Ovary (tissue), 3 donors: ENCODE results near the gene PTPRN2.

Experiments
- EP300 ChIP-seq: sonication (generic); formaldehyde crosslinking; IDR thresholded peaks from one replicate; pipeline ENCODE4 v1.6.1; 2017; ENCODE audit warnings: antibody characterized with exemption
- POLR2A ChIP-seq: fragments of 450-650 bp; IDR thresholded peaks from one replicate; pipeline ENCODE4 v1.6.1; 2017; ENCODE audit warnings: antibody characterized with exemption, mild to moderate bottlenecking, moderate library complexity
- TF ChIP-seq, protein P1 (sequence below), 3 donors: fragments of 450-650 bp in 2 of 3; fragments of 200-600 bp in 1 of 3; IDR thresholded peaks; one replicate each; pipeline versions ENCODE4 v1.5.1 to v1.8.0; 2016 to 2022; ENCODE audit warnings: antibody characterized with exemption in 3 of 3, mild to moderate bottlenecking in 1 of 3
- donor health status: DM: no; HTN: no; CAD: no.

DNA sequence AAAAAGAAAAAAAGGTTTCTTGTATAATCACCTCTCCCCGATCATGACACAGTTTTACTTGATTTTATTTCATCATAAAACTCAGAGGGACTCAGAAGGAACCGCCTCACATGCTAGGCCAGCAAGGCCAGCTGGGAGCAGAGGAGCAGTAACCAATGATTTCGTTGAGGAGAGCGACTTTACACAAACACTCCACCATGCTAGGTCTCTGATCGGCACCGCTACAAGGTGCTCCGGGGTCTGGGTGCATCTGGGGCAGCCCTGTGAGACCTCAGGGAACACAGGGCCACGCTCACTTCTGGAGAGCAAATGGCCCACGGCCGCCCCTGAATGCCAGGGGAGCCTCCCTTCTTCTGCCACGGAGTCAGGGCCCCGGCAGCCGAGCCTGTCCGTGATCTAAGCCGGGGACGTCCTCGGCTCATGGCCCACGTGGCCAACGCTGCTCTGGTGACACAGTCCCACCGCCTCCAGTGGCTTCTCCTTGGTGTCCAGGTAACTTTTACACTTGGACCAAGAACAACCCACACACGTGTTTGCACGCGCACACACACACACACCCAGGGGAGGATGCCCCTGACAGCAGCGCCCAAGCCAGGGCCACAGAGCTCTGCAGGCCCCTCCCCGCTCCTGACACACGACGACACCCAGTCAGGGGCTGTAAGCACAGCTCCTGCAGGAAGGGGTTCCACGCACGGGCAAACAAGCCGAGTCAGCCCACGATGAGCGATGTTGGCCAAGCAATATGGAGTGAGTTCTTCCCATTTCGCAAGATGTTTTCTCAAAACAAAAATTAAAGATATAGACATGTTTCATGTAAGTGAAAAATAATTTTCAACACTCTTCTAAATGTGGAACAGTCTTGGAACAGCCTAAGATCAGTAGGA lies 918.5 kb downstream of the PTPRN2 start:
- TF ChIP-seq EP300 (no peak), POLR2A (no peak)
- TF ChIP-seq, protein P1, sequence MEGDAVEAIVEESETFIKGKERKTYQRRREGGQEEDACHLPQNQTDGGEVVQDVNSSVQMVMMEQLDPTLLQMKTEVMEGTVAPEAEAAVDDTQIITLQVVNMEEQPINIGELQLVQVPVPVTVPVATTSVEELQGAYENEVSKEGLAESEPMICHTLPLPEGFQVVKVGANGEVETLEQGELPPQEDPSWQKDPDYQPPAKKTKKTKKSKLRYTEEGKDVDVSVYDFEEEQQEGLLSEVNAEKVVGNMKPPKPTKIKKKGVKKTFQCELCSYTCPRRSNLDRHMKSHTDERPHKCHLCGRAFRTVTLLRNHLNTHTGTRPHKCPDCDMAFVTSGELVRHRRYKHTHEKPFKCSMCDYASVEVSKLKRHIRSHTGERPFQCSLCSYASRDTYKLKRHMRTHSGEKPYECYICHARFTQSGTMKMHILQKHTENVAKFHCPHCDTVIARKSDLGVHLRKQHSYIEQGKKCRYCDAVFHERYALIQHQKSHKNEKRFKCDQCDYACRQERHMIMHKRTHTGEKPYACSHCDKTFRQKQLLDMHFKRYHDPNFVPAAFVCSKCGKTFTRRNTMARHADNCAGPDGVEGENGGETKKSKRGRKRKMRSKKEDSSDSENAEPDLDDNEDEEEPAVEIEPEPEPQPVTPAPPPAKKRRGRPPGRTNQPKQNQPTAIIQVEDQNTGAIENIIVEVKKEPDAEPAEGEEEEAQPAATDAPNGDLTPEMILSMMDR (IDR thresholded peaks at IDR 0.05) = no peak
